Activated CD4-positive, alpha-beta memory T cell treated with anti-CD3 and anti-CD28 coated beads, Interleukin-2, amount 10 ng/mL, durations not matched to agents 7 days and 5 days (primary cell): ENCODE measurements around the gene CPLANE1. TPM values are rescaled to one million over a fixed set of nuclear protein-coding genes. Genes with fewer than 3 reads are reported as not detected.
"Not testable (repeated sequence)": the region's sequence is repeated elsewhere in the genome, so short reads cannot be mapped to it uniquely, and the experiment has no call there.

ENCODE experiments used
- CTCF ChIA-PET: fragments of 350-600 bp; sonication (Branson Sonifier 250); formaldehyde crosslinking; loops from one replicate; lab custom pipeline; 2021; ENCODE audit warnings: antibody characterized with exemption, inconsistent platforms; lab: Charles Lee
- POLR2A ChIA-PET: fragments of 350-600 bp; sonication (Branson Sonifier 250); formaldehyde crosslinking; loops from one replicate; lab custom pipeline; 2021; ENCODE audit warnings: antibody characterized with exemption; lab: Charles Lee
- DNase-seq: peaks from one replicate; pipeline ENCODE4 v3.0.0-alpha.2; 2020
- H3K27ac Mint-ChIP-seq: one replicate; pipeline ENCODE4 v1.8.0; 2021; ENCODE audit warnings: mild to moderate bottlenecking, mixed read lengths
- H3K27me3 Mint-ChIP-seq: one replicate; pipeline ENCODE4 v1.8.0; 2021; ENCODE audit warnings: mixed read lengths
- H3K36me3 Mint-ChIP-seq: one replicate; pipeline ENCODE4 v1.8.0; 2021; ENCODE audit warnings: low read depth, mixed read lengths
- H3K4me1 Mint-ChIP-seq: one replicate; pipeline ENCODE4 v1.8.0; 2021; ENCODE audit warnings: mixed read lengths
- H3K4me3 Mint-ChIP-seq: one replicate; pipeline ENCODE4 v1.8.0; 2021; ENCODE audit warnings: mild to moderate bottlenecking, mixed read lengths
- H3K9me3 Mint-ChIP-seq: one replicate; pipeline ENCODE4 v1.8.0; 2021; ENCODE audit warnings: mixed read lengths
- total RNA-seq, 2 experiments: library from RNA; stranded (reverse); gene quantifications; one replicate each; pipeline ENCODE4 v1.2.3, GENCODE V29; 2021

Gene CPLANE1
- total RNA-seq: 1 to 10 TPM; 5.5 to 5.8 TPM

DNA sequence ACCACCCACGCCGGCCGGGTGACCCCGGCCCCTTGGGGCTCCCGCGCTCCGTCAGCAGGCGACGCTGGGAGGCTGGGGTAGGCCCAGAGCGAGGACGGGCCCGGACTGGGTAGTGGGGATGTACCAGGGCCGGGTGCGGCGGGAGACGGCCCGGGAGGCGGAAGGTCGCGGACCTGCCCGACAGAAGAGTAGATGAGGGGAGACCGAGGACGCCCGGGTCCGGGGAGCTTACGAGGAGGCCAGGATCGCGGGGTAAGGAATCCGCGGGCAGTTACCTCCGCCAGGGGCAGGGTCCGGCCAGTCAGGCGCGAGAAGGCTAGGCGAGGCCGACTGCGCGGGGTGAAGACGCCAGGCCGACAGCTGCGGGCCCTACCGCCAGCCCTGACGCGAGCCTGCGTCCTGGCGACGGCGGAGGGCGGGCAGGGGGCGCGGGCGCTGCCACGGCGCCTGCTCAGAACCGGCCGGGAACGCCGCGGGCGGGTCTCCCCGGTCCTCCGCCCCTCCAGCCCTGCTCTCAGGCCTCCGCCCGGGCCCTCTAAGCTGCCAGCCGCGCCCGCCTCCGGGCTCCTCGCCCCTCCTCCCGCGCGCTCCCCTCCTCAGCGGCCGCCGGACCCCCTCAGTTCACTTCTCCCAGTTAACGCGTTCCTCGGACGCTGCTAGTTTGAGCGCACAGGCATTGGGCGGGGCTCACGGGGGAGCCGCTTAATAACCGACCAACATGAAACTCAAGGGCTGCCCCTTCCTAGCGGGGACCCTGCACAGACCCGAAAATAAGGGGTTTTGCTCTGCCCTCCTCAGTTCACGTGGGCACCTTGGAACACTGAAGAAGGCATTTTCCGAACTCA, at the start of gene CPLANE1:
TSS of gene CPLANE1 (minus strand) at position 407 of the 845 bp plus-strand sequence. CDS start 1,678 bp downstream, outside the sequence.
- Mint-ChIP-seq H3K27ac (peak within 1 kb of the TSS; percentile 56), H3K27me3 (no peaks in the 10 kb centered on the region), H3K4me1 (peaks cover 22% of the 10 kb centered on the region), H3K4me3 (peak within 1 kb of the TSS; percentile 82), H3K9me3 (peaks cover 4% of the 10 kb centered on the region), H3K36me3 (no peaks in the 10 kb centered on the region)
- CTCF ChIA-PET: interaction anchor here (0.5 to 1.4 kb wide), 5 partner anchors 10 to 172 kb away, joined by 3 to 5 read pairs (median 4); partner anchors contain the start of gene WDR70
- DNase-seq: peak; percentile 58
- POLR2A ChIA-PET: interaction anchor here (0.7 to 2.0 kb wide), 6 partner anchors 10 to 130 kb away, joined by 3 to 7 read pairs (median 4); partner anchors contain the start of genes NUP155 and WDR70

GRCh38 chr5:37296313-37296712, 47.1 kb upstream of the CPLANE1 start:
- H3K9me3 Mint-ChIP-seq, H3K27me3 Mint-ChIP-seq, H3K4me1 Mint-ChIP-seq, H3K4me3 Mint-ChIP-seq, H3K27ac Mint-ChIP-seq, CTCF ChIA-PET, DNase-seq, POLR2A ChIA-PET: not testable (repeated sequence)
- peaks cover 45% of the 10 kb centered on the region for H3K36me3 Mint-ChIP-seq

GRCh38 chr5:37283214-37283820, 34.1 kb upstream of the CPLANE1 start:
- CTCF ChIA-PET: no interaction called here
- Mint-ChIP-seq H3K27me3 (no peaks in the 10 kb centered on the region), H3K4me3 (no peak overlapping the region), H3K27ac (no peak overlapping the region), H3K9me3 (peaks cover 38% of the 10 kb centered on the region), H3K4me1 (no peaks in the 10 kb centered on the region), H3K36me3 (peaks cover 16% of the 10 kb centered on the region)
- no peak for DNase-seq
- POLR2A ChIA-PET: no interaction called here

- H3K4me3 Mint-ChIP-seq: no peak overlapping the region
- H3K4me1 Mint-ChIP-seq: no peaks in the 10 kb centered on the region
- DNase-seq: no peak
- H3K36me3 Mint-ChIP-seq: no peaks in the 10 kb centered on the region
- H3K27ac Mint-ChIP-seq: no peak overlapping the region
- ChIA-PET CTCF (no interaction called here), POLR2A (no interaction called here)
- H3K9me3 Mint-ChIP-seq: peaks cover 15% of the 10 kb centered on the region
- H3K27me3 Mint-ChIP-seq: no peaks in the 10 kb centered on the region
These were observed 26.3 kb upstream of the CPLANE1 start for GRCh38 chr5:37275511-37275910.

DNA sequence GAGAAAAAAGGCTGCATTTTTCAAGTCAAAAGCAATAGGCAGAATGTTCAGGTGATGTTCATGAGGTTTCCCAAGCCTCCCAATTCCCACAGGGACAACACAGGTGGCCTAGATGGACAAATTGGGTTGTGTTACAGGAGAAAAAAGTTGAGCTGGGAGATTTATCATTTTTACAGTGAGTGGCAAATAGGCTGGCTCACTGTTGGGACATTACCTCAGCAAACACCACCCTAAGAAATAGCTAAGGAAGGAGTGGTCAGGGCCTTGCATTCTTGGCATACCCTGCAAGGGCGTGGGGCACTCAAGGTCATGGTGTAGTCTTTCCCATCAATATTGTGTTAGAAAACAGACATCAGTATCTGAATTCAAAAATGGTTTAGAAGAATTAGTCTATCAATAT, 23.3 kb upstream of the CPLANE1 start:
- Mint-ChIP-seq H3K4me3 (no peak overlapping the region), H3K27me3 (no peaks in the 10 kb centered on the region), H3K36me3 (no peaks in the 10 kb centered on the region), H3K4me1 (no peaks in the 10 kb centered on the region), H3K27ac (no peak overlapping the region), H3K9me3 (peaks cover 14% of the 10 kb centered on the region)
- no peak for DNase-seq
- ChIA-PET CTCF (no interaction called here), POLR2A (no interaction called here)

DNA sequence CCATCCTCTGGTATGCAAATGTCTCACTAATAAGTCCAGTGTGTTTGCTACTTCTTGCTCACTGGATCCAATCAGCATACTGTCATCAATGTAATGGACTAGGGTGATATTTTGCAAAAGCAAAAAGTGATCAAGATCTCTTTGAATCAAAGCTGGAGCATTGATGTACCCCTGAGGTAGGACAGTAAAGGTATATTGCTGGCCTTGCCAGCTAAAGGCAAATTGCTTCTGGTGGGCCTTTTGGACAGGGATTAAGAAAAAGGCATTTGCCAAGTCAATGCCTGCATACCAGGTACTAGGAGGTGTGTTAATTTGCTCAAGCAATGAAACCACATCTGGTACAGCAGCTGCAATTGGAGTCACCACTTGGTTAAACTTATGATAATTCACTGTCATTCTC, 18.9 kb upstream of the CPLANE1 start:
- H3K27ac Mint-ChIP-seq, H3K4me3 Mint-ChIP-seq, H3K4me1 Mint-ChIP-seq, DNase-seq, CTCF ChIA-PET, POLR2A ChIA-PET, H3K27me3 Mint-ChIP-seq, H3K36me3 Mint-ChIP-seq: not testable (repeated sequence)
- H3K9me3 Mint-ChIP-seq: peaks cover 15% of the 10 kb centered on the region

DNA sequence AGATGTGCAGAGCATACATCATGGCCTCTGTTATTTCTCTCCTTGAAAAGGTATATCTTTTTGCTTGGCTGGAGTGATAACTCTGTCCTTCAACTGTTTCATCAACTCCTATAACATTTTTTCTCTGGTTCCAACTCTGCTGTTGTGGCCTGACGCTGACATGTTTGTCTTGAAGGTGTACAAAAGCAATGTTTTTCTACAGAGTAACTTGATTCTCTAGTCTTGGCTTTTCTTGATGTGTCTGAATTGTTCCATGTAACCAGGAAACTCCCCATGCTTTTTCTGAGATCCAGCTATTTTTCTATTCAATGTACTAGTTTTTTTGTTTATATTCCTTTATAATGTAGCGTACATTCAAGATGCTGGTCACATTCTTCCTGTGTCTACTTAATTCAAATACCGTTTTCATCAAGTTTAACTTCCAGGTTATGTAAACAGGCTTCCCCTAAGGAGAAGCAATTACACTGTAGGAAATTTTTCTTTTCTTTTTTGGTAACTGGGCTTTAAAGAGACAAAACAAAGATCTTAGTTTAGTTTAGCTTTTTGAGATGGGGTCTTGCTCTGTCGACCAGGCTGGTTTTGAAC, 6.7 kb upstream of the CPLANE1 start:
- no peaks in the 10 kb centered on the region for H3K36me3 Mint-ChIP-seq
- no peaks in the 10 kb centered on the region for H3K27me3 Mint-ChIP-seq
- H3K9me3 Mint-ChIP-seq: peaks cover 13% of the 10 kb centered on the region
- no peak overlapping the region for H3K4me3 Mint-ChIP-seq
- H3K27ac Mint-ChIP-seq: no peak overlapping the region
- CTCF ChIA-PET: interaction anchor here (1.0 kb wide), 1 partner anchor 60 kb away, joined by 4 read pairs; no protein-coding TSS in a partner anchor
- POLR2A ChIA-PET: no interaction called here
- peaks cover 9% of the 10 kb centered on the region for H3K4me1 Mint-ChIP-seq
- DNase-seq: no peak

GRCh38 chr5:37254581-37254980, 5.4 kb upstream of the CPLANE1 start:
- CTCF ChIA-PET: no interaction called here
- H3K9me3 Mint-ChIP-seq: peaks cover 11% of the 10 kb centered on the region
- no peaks in the 10 kb centered on the region for H3K27me3 Mint-ChIP-seq

GRCh38 chr5:37251665-37252064, 2.5 kb upstream of the CPLANE1 start:
- H3K36me3 Mint-ChIP-seq: no peaks in the 10 kb centered on the region
- no peaks in the 10 kb centered on the region for H3K27me3 Mint-ChIP-seq
- no peak for DNase-seq
- peaks cover 22% of the 10 kb centered on the region for H3K4me1 Mint-ChIP-seq
- CTCF ChIA-PET: no interaction called here
- POLR2A ChIA-PET: no interaction called here
- H3K4me3 Mint-ChIP-seq: no peak overlapping the region
- peaks cover 11% of the 10 kb centered on the region for H3K9me3 Mint-ChIP-seq
- no peak overlapping the region for H3K27ac Mint-ChIP-seq

More at GRCh38 chr5:37254581-37254980, 5.4 kb upstream of the CPLANE1 start:
- no peak overlapping the region for H3K4me3 Mint-ChIP-seq
- POLR2A ChIA-PET: no interaction called here
- DNase-seq: no peak
- no peaks in the 10 kb centered on the region for H3K36me3 Mint-ChIP-seq
- peaks cover 15% of the 10 kb centered on the region for H3K4me1 Mint-ChIP-seq
- no peak overlapping the region for H3K27ac Mint-ChIP-seq

GRCh38 chr5:37249815-37250164, 614 bp upstream of the CPLANE1 start:
- no peaks in the 10 kb centered on the region for H3K36me3 Mint-ChIP-seq
- H3K4me3 Mint-ChIP-seq: peak overlapping the region; percentile 82
- H3K4me1 Mint-ChIP-seq: peaks cover 22% of the 10 kb centered on the region
- H3K9me3 Mint-ChIP-seq: peaks cover 10% of the 10 kb centered on the region
- H3K27me3 Mint-ChIP-seq: no peaks in the 10 kb centered on the region
- ChIA-PET POLR2A (interaction anchor here (2.0 kb wide), 1 partner anchor 121 kb away, joined by 7 read pairs; the partner anchor contains the start of gene NUP155), CTCF (interaction anchor here (0.5 to 1.4 kb wide), 3 partner anchors 10 to 173 kb away, joined by 3 to 5 read pairs (median 5); partner anchors contain the start of gene WDR70)
- H3K27ac Mint-ChIP-seq: no peak overlapping the region
- DNase-seq: no peak

- Mint-ChIP-seq H3K27me3 (no peaks in the 10 kb centered on the region), H3K9me3 (peaks cover 2% of the 10 kb centered on the region), H3K4me3 (peak overlapping the region; percentile 77), H3K36me3 (no peaks in the 10 kb centered on the region), H3K27ac (no peak overlapping the region), H3K4me1 (peaks cover 22% of the 10 kb centered on the region)
- CTCF ChIA-PET: interaction anchor here (0.6 to 1.4 kb wide), 3 partner anchors 9 to 52 kb away, joined by 3 to 5 read pairs (median 3); no protein-coding TSS in a partner anchor
- DNase-seq: no peak
- POLR2A ChIA-PET: interaction anchor here (1.0 to 2.0 kb wide), 5 partner anchors 34 to 131 kb away, joined by 3 to 7 read pairs (median 4); partner anchors contain the start of genes NUP155 and WDR70
These were observed 681 bp downstream of the CPLANE1 start for GRCh38 chr5:37248421-37248969.

DNA sequence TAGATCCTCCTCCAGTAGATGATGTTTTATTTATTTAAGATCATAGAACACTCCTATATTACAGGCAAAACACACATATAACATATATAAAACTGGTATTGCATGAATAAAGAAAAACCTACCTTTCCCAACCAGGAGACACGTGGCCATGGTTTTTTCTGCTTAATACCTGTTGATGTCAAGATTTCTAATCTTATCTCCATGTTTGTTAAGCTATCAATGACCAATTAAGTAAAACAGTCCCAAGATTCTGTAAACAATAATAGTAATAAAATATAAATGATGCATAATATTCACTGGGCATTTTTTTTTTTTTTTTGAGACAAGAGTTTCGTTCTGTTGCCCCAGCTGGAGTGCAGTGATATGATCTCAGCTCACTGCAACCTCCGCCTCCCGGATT, 1.7 kb downstream of the CPLANE1 start:
- no peaks in the 10 kb centered on the region for H3K9me3 Mint-ChIP-seq
- H3K4me1 Mint-ChIP-seq: peaks cover 22% of the 10 kb centered on the region
- H3K27ac Mint-ChIP-seq: no peak overlapping the region
- POLR2A ChIA-PET: interaction anchor here (1.7 kb wide), 1 partner anchor 37 kb away, joined by 4 read pairs; no protein-coding TSS in a partner anchor
- CTCF ChIA-PET: interaction anchor here (1.1 to 1.2 kb wide), 2 partner anchors 11 to 242 kb away, joined by 3 read pairs; no protein-coding TSS in a partner anchor
- peak overlapping the region; percentile 13 for H3K4me3 Mint-ChIP-seq
- H3K27me3 Mint-ChIP-seq: no peaks in the 10 kb centered on the region
- H3K36me3 Mint-ChIP-seq: no peaks in the 10 kb centered on the region
- no peak for DNase-seq
